Measurements from ENCODE around the gene SMOC2.

Gene SMOC2

DNA sequence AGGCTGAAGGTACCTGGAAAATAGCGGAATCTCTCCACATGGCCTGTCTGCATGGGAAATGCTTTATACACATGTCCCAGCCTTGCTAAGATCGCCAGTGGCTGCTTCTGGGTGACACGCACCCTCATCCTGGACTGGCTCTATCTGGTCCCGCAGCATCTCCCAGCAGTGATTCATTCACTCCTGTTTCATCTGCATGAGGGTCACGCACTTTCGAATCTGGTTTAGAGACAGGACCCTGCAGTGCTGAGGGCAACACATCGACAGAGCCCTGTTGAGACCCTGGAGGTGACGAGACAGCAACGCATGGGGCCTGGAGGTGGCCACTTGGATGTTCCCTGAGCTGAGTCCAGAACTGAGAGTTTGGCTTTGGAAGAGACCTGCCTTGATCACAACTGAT, 136.5 kb downstream of the SMOC2 start:
- peak; percentile 15 for DNase-seq

GRCh38 chr6:168578036-168578435, 137.1 kb downstream of the SMOC2 start:
- DNase-seq, result no peak

DNA sequence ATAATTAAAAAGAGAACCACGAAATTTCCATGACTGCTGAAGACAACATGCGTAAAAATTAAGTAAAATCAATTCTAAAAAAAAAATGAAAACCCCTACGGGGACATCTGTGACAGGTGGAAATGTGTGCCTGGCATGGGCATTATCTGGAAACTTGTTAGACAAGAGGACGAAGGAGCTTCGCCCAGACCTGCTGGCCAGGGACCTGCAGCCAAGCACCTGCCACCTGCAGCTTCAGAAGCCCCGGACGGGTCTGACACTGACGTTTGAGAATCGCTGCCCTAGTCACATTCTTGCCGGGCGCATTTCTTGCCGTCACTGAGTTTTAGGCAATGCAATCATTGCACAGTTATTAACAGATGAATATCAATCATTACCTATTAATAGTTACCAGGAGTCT, 140.3 kb downstream of the SMOC2 start:
- DNase-seq, result peak; percentile 12

DNA sequence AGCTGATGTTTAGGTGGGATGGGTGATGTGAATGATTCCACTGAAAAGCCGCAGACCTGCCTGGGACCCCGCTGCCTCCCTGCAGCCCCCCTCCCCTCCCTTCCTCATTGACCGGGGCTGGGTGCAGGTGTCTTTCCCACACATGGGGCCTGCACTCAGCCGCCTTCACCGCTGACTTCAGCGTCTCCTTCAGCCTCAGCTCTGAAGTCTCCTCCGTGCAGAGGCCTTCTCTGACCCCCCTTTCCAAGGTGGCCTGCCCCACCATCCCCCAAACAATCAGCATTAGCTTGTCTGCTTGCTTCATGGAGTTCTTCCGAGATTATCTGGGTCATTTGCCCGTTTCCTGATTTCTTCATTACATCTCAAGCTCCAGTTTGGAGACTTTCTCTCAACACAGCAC, 140.7 kb downstream of the SMOC2 start:
- peak; percentile 1 for DNase-seq

DNA sequence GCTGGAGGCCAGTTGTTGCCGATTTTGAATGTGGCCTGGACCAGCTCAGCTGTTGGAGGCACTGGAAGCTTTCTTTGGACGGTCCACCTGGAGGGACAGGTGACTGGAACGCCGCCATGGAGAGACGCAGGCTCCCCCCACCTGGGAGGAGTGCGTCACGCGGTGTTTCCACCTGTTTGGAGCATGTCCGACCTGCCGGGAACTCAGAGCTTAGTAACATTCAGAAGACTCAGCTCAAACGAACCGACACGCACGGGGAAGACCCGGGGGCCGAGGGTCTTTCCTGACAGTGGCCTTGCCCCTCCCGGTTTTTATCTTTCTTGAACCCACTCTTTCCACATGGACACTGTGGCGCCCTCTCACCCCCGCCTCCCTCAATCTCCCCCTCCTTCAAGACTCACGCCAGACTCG, 141.6 kb downstream of the SMOC2 start:
- DNase-seq, result peak; percentile 22

DNA sequence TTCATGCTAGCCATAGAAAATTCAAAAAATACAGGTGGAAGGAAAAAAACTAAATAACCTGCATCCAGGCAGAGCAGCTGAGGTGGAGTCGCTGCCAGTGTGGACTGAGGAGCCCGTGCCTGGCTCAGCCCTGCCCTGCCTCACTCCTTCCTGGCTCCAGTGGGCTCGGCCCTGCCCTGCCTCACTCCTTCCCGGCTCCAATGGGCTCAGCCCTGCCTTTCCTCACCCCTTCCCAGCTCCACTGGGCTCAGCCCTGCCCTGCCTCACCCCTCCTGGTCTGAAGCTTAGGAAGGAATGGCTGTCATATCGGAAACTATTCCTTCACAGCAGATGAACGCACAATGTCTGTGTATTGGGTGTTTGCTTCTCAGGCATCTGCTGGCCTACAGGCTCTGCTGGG, 142.1 kb downstream of the SMOC2 start:
- DNase-seq, result peak; percentile 22

- DNase-seq, result peak; percentile 12
Measured at GRCh38 chr6:168583821-168584220, 142.8 kb downstream of the SMOC2 start.

DNA sequence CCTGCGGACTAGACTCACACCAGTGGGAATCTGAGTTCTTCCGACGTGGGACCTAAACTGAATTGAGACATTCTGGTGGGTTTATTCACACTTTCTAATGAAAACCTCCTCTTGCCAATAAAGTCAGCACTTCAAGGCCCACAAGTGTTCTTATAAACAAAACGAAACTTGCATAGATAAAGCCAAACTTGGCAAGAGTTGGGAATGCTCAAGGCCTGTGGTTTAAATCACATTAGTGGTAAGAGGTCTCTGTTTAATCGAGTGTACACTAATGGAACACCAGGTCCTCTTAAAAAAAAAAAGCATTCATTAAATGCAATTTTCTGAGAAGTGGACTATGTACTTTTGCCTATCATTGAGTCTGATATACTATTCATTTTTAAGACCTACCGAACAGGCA, 143.3 kb downstream of the SMOC2 start:
- DNase-seq, result no peak

DNA sequence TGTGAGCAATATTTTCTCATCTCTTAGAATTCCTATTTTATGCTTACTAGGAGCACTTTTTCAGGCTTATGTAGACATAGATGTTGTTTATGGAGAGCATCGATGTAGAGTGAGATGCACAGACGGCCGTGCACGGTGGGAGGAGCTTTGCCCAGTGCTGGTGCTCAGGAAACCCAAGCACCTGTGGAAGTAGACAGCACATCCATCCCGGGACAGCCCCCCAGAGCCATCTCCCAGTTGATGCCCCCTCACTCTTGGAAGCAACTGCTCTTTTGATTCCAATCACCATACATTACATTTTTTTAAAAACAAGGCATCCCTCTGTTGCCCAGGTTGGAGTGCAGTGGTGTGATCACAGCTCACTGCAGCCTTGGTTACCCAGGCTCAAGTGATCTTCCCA, 143.7 kb downstream of the SMOC2 start:
- DNase-seq, result no peak

DNA sequence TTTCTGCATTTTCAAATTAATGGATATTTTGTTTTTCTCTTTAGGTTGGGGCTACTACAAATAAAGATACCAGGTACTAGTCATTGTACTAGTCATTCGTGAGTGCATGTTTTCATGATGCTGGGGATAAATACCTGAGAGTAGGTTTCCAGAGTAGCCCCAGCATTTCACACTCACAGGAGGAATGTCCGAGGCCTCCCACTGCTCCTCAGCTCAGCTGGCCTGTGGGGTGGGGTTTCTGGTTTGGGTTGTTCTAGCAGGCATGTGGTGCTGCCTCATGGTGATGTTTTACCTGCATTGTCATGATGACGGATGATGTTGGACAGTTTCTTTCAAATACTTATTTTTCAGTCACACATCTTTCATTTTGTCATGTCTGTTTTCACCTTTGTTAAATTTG, 144.5 kb downstream of the SMOC2 start:
- peak; percentile 12 for DNase-seq

DNA sequence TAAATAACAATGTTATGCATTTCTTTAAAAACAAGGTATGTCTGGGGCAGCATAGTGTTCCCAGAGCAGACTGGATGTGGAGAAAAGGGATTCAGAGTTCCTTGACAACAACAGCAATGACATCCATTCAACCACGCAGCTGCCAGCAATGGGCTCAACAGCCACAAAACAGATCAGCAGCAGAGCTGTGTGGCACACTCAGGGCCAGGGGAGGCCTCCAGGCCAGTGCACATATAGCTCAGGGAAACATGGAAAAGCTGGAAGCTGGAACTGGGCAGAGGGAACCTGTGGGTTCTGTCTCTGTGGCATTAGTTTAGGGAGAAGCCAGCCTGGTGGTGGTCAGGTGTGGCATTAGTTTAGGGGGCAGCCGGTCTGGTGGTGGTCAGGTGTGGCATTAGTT, 148.3 kb downstream of the SMOC2 start:
- DNase-seq, result peak; percentile 6

DNA sequence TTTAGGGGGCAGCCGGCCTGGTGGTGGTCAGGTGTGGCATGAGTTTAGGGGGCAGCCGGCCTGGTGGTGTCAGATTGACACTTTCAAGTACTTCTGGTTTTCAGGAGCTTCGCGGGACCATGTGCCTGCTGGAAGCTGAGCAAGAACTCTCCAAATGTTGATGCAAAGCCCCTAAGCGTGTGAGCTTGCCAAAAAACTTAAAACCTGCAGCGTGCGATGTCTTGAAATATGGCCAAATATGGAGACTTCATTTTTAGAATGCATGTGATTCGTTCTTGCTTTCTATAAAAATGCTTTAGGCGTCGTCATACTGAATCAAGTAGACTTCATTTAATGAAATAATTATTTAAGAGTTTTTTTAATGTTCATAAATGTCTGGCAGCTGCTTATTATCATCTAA, 149.4 kb downstream of the SMOC2 start:
- DNase-seq, result peak; percentile 7

- DNase-seq, result no peak
Measured at GRCh38 chr6:168596344-168596743, 155.4 kb downstream of the SMOC2 start.

DNA sequence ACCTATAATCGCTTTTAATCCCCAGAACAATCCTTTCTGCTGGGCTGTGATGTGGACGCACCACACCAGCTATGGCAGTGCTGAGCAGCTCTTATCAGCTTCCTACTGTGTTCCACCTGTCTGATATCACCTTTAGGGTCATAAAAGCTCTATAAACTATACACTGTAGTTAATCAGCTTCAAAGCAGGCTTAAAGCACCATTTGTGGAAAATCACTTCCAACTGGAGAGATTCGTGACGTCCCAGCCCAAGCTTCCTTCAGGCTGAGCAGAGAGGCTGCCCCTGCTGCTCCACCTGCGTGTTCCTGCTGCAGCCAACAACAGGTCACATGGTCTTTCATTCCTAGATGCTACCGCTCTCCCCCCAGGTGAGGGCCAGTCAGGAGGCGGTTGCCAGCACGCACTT, 156.5 kb downstream of the SMOC2 start:
- no peak for DNase-seq

- DNase-seq, result no peak
Measured at GRCh38 chr6:168598251-168599117, 157.5 kb downstream of the SMOC2 start.

DNA sequence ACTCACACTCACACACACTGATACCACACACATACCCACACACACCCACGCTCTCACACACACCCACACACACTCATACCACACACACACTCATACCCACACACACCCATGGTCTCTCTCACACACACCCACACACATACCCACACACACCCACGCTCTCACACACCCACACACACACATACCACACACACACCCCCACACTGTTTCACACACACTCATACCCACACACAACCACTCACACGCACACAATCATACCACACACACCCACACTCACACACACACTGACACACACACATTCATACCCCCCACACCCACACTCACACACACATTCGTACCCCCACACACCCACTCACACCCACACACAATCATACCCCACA, 158.1 kb downstream of the SMOC2 start:
- DNase-seq, result no peak

GRCh38 chr6:168599769-168600330, 158.9 kb downstream of the SMOC2 start:
- DNase-seq, result no peak

DNA sequence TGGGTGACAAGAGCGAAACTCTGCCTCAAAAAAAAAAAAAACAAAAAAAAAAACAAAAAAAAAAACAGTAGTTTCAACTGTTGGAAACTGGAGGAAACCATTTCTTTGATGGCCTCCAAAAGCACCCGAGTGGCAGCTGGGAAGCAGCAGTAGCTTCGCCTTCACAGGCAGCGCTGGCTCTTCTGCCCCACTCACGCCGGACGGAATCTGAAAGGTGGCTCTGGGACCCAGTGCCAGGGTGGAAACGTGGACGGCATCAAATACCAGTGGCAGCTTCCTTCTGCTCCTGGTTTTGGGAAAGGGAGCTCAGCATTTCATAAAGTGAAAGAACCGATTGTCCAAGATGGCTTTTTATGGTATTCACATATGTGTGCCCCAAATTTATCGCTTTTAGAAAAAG, 159.4 kb downstream of the SMOC2 start:
- DNase-seq, result no peak

- DNase-seq, result no peak
Measured at GRCh38 chr6:168601111-168601510, 160.1 kb downstream of the SMOC2 start.

DNA sequence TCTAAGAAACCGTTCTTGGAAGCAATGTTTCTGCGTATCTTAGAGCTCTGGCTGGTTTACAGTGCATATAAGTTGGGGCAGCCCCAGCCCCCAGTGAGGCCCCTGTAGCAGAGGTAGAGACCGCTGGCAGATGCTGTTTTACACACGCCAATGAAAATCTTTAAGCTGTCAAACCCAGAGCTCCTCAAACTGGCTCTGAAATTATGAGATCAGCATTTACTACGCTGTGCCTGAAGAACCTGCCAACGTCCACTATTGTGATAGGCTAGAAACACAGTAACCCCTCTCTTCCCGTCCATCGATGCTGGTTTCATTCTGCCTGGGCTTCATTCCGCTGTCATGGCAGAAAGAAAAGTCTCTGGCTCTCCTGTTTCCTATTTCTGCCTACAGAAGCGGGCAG, 160.6 kb downstream of the SMOC2 start:
- no peak for DNase-seq

DNA sequence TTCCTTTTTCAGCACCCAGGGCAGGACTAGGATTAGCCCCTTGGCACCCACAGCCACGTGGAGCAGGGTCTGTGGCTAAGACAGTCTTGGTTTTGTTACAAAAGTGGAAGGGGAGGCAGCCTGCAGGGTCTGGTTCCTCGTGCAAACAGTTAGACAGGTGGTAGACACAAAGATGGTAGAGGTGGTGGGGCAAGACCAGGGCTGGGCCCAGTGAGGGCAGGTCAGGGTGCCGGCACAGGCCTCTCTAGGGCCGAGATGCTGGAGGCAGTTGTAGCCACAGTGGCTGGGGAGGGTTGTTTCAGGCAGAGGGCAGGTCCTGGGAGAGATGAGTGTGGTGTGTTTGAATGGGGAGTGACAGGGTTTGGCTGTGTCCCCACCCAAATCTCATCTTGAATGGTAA, 161.6 kb downstream of the SMOC2 start:
- no peak for DNase-seq

GRCh38 chr6:168603234-168603633, 162.2 kb downstream of the SMOC2 start:
- no peak for DNase-seq

DNA sequence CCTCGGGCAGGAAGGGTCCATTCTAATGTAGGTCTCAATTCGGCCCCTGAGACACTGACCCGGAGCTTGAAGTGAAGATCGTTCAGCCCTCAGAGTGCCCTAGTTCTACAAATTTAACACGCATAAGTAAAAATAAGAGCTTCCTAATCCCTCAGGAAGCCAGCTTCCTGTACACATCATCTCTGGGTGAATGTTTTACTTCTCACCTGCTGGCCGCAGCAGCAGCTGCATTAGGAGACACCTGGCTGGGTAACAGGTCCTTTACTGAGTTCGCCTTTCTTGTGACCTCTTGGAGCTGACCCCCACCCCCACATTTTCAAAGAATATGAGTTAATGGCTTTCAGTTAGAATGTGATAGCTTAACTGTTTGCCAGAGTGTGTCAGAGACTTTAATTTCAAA, 165.0 kb downstream of the SMOC2 start:
- no peak for DNase-seq

DNA sequence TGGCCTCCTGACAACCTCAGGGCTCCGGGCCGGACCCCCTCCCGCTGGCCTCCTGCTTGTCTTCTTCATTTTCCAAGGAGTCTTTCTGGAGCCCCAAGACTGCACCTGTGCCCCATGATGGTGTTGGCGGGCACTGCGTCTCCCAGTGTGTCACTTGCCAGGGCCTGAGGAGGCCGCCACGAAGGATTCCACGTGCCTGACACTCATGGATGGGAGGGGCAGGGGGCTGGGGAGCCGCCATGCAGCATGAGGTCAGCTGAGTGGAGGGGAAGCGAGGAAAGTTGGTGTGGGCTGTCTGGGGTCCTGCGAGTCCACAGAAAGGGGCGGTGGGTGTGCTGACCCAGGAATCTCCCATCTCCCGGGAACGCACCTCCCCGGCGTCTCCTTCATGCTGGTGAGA, 165.7 kb downstream of the SMOC2 start:
- DNase-seq, result no peak

Measured in activated CD8-positive, alpha-beta memory T cell treated with anti-CD3 and anti-CD28 coated beads, Interleukin-2, amount 50 U/mL, for 48 hours (primary cell).